Measurements from ENCODE around the gene MYO7B. TPM values are rescaled to one million over a fixed set of nuclear protein-coding genes. Genes with fewer than 3 reads are reported as not detected.

The MYO7B gene
- total and polyA plus RNA-seq, 2 experiments from 2014 or later: 17.6 to 20.1 TPM

DNA sequence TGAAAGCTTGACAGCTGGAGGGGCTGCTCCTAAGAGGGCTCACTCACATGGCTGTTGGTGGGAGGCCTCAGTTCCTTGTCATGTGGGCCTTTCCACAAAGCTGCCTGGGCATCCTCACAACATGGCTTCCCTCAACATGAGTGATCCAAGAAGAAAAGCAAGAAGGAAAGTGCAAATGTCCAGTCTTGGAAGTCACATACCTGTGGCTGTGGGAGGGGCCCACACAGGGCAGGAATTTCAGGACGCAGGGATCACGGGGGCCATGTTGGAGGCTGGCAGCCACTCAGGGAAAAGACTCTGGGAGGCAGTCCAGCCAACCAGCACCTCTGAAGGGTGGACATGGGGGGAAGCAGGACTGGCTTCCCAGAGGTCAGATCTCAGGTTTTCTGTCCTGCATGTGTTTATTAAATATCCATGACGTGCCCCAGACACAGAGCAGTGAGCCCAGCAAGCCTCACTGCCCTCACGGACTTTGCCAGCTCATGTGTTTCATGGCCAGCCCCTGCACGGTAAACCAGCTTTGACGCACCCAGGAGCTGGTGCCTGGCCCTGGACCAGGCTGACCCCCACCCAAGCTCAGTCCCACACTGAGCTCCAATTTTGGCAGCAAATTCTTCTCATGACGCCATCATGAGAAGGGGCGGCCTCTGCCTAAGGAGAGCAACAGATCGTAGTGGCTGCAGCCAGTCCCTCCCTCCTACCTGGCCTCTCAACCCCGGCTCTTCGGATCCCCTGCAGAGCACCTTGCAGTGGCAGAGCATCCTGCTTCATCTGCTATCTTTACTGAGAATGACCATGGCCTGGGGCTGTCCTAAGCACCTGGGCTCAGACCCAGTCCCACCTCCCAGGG lies 75.8 kb downstream of the MYO7B start:
- Histone ChIP-seq H4K20me1 (ENCODE audit: insufficient read depth, poor library complexity, severe bottlenecking) (no peaks in the 10 kb centered on the region), H3K9me2 (replicated peaks; ENCODE audit: insufficient read depth) (no peaks in the 10 kb centered on the region), H3K4me3 (no peak overlapping the region), H2AFZ (no peak overlapping the region), H3K4me1 (ENCODE audit: insufficient read depth) (no peaks in the 10 kb centered on the region), H3K36me3 (replicated peaks; ENCODE audit: insufficient read depth, low read depth) (no peaks in the 10 kb centered on the region), H3K79me2 (no peaks in the 10 kb centered on the region), H3K4me2 (no peak overlapping the region), H3K27ac (no peak overlapping the region), H3K27me3 (no peaks in the 10 kb centered on the region), H3K9me3 (ENCODE audit: low read depth) (no peaks in the 10 kb centered on the region)
- 88% methylated on average over 11 of the region's 11 CpGs for WGBS (ENCODE audit: low lambda C conversion rate, missing lambda C conversion rate)
- TF ChIP-seq EZH2 (IDR thresholded peaks at IDR 0.05; ENCODE audit: borderline replicate concordance): no peak
- TF ChIP-seq, protein P1, sequence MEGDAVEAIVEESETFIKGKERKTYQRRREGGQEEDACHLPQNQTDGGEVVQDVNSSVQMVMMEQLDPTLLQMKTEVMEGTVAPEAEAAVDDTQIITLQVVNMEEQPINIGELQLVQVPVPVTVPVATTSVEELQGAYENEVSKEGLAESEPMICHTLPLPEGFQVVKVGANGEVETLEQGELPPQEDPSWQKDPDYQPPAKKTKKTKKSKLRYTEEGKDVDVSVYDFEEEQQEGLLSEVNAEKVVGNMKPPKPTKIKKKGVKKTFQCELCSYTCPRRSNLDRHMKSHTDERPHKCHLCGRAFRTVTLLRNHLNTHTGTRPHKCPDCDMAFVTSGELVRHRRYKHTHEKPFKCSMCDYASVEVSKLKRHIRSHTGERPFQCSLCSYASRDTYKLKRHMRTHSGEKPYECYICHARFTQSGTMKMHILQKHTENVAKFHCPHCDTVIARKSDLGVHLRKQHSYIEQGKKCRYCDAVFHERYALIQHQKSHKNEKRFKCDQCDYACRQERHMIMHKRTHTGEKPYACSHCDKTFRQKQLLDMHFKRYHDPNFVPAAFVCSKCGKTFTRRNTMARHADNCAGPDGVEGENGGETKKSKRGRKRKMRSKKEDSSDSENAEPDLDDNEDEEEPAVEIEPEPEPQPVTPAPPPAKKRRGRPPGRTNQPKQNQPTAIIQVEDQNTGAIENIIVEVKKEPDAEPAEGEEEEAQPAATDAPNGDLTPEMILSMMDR (IDR thresholded peaks at IDR 0.05; ENCODE audit: poor library complexity): no peak
- TF ChIP-seq EZH2phosphoT487 (IDR thresholded peaks at IDR 0.05; ENCODE audit: low read depth, severe bottlenecking, unreplicated experiment): no peak
- peak; percentile 2 for DNase-seq (ENCODE audit: low spot score)

DNA sequence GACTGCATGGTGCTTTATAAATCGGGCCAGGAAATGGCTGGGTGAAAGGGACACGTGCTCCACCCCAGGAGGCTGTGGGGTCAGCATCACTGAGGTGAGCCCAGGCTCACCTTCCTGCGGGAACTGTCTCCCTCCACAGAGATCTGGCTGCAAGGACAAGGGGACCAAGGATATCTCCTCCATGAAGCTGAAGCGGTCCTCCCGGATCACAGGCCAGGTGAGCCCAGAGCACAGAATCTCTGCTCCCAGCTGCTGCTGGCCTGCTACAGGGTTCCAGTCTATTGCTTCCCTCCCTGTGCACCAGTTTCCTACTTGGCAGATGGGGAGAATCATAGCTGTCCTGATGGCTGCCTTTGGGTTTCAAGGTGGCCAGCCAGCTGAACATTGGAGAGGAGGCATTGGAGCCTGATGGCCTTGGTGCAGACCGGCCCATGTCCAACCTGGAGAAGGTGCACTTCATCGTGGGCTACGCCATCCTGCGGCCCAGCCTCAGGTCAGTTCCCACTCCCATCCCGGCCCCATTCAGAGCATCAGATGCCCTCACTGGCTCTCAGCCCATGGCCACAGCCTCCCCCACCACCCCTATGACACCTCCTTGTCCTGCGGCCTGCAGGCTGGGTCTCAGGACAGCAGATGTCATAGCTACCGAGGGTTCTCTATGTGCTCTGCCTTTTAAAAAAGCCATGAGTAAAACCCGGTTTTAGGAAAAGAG lies 76.8 kb downstream of the MYO7B start:
- H3K4me3 ChIP-seq: no peak overlapping the region
- H3K9me3 ChIP-seq (ENCODE audit: low read depth): no peaks in the 10 kb centered on the region
- H3K36me3 ChIP-seq (replicated peaks; ENCODE audit: insufficient read depth, low read depth): no peaks in the 10 kb centered on the region
- WGBS (ENCODE audit: low lambda C conversion rate, missing lambda C conversion rate): 92% methylated on average over 9 of the region's 13 CpGs
- no peaks in the 10 kb centered on the region for H3K79me2 ChIP-seq
- TF ChIP-seq EZH2 (IDR thresholded peaks at IDR 0.05; ENCODE audit: borderline replicate concordance): no peak
- TF ChIP-seq, protein P1 (IDR thresholded peaks at IDR 0.05; ENCODE audit: poor library complexity): no peak
- no peak for TF ChIP-seq EZH2phosphoT487 (IDR thresholded peaks at IDR 0.05; ENCODE audit: low read depth, severe bottlenecking, unreplicated experiment)
- no peak overlapping the region for H3K27ac ChIP-seq
- H3K4me1 ChIP-seq (ENCODE audit: insufficient read depth): no peaks in the 10 kb centered on the region
- no peak overlapping the region for H3K4me2 ChIP-seq
- H3K27me3 ChIP-seq: no peaks in the 10 kb centered on the region
- DNase-seq (ENCODE audit: low spot score): peak; percentile 2
- H3K9me2 ChIP-seq (replicated peaks; ENCODE audit: insufficient read depth): no peaks in the 10 kb centered on the region
- no peak overlapping the region for H2AFZ ChIP-seq
- no peaks in the 10 kb centered on the region for H4K20me1 ChIP-seq (ENCODE audit: insufficient read depth, poor library complexity, severe bottlenecking)

DNA sequence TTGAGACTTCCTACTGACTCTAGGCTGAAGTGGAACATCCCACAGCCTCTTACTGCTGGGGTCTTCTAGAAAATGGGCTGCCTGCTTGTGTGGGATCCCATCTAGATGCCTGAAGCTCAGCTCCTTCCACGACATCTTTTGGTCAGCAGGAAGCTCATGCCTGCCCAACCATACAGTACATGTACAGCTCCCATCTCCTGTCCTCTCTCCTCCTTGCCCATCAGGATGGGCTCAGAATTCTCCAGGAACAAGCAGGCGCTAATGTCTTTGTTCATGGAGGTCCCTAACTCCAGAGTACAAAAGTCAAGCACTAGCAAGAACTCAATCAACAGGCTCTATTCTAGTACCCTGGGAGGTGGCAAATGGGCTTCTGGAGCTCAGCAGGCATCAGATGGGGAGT lies 78.8 kb downstream of the MYO7B start:
- TF ChIP-seq EZH2 (IDR thresholded peaks at IDR 0.05; ENCODE audit: borderline replicate concordance) (no peak), EZH2phosphoT487 (IDR thresholded peaks at IDR 0.05; ENCODE audit: low read depth, severe bottlenecking, unreplicated experiment) (no peak)
- TF ChIP-seq, protein P1 (IDR thresholded peaks at IDR 0.05; ENCODE audit: poor library complexity): no peak
- Histone ChIP-seq H3K27me3 (no peaks in the 10 kb centered on the region), H3K36me3 (replicated peaks; ENCODE audit: insufficient read depth, low read depth) (no peaks in the 10 kb centered on the region), H3K4me2 (no peak overlapping the region), H3K9me3 (ENCODE audit: low read depth) (no peaks in the 10 kb centered on the region), H3K79me2 (no peaks in the 10 kb centered on the region), H3K4me1 (ENCODE audit: insufficient read depth) (no peaks in the 10 kb centered on the region), H3K9me2 (replicated peaks; ENCODE audit: insufficient read depth) (no peaks in the 10 kb centered on the region), H3K27ac (no peak overlapping the region), H3K4me3 (no peak overlapping the region), H2AFZ (no peak overlapping the region), H4K20me1 (ENCODE audit: insufficient read depth, poor library complexity, severe bottlenecking) (no peaks in the 10 kb centered on the region)
- 91% methylated on average over 2 of the region's 2 CpGs for WGBS (ENCODE audit: low lambda C conversion rate, missing lambda C conversion rate)
- no peak for DNase-seq (ENCODE audit: low spot score)

Data from hepatocyte (in vitro differentiated cells).